ENCODE measurements around the gene LGALS3BP.

LGALS3BP gene

DNA sequence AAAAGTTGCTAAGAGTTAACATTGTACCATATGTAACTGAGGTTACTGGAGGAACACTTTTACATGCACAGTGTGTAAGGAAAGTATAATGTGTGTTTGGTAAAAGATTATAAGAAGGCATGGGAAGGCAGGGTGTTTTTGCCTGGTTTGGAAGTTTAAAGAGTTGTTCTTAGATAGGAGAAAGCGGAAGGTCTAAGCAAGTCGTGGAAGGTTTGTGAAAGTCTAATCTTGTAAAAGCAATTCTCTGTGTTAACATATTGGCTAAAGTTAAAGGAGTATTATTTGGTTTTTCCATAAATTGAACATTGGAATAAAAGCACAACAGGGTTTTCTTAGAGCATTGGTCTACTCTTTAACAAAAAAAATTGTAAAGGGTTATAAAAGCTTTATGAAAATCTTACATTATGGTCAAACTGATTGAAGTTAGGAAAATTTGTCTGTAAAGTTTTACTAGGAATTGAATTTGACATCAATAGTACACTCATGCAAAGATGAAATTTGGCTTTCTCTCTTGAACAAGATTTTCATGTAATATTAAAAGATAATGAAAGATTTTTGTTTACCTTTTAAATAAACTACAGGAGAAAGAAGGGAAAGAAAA, 34.5 kb upstream of the LGALS3BP start:
- DNase-seq, result no peak

DNA sequence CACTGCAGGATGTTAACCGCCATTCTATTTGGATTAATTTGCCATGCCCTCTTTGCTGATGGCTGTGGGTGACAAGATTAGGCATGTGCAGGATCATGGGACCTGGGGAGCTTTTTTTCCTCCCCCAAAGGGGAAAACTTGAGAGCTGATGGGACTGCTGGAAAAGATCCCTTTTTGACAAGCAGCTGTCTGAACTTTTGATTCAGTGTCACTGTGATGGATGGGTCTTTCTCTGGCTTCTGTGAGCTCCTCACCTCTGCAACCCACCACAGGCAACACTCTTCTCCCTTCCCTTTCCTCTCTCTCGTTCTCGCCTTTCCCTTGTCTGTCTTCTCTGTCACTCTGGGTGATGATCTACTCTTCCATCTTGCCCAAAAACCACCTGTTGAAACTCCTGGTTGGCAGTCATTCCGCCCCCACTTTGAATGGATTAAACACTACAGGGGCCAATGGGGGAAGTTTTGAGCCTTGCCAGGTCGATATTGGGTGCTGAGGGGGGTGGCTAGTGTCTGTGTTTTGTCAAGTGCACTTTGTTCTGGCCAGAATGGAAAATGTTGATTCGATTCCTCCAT, 32.9 kb upstream of the LGALS3BP start:
- no peak for DNase-seq

DNA sequence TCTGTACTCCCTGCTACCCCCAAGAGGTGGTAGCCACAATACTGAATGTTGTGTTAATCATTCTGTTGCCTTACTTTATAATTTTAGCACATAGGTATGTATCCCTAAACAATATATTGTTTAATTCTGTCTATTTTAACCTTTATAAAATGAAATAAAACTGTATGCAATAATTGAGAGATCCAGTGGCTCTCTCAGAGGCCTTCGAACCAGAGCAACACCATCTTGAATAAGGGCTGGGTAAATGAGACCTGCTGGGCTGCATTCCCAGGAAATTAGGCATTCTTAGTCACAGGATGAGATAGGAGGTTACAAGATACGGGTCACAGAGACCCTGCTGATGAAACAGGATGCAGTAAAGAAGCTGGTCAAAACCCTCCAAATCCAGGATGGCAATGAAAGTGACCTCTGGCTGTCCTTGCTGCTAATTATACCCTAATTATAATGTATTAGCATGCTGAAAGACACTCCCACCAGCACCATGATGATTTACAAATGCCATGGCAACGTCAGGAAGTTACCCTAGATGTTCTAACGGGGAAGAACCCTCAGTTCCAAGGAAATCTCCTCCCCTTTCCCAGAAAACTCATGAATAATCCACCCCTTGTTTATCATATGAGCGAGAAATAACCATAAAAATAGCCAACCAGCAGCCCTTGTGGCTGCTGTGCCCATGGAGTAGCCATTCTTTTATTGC, 31.9 kb upstream of the LGALS3BP start:
- no peak for DNase-seq

- DNase-seq, result no peak
Observed at GRCh38 chr17:79010304-79010646, 30.6 kb upstream of the LGALS3BP start.

DNA sequence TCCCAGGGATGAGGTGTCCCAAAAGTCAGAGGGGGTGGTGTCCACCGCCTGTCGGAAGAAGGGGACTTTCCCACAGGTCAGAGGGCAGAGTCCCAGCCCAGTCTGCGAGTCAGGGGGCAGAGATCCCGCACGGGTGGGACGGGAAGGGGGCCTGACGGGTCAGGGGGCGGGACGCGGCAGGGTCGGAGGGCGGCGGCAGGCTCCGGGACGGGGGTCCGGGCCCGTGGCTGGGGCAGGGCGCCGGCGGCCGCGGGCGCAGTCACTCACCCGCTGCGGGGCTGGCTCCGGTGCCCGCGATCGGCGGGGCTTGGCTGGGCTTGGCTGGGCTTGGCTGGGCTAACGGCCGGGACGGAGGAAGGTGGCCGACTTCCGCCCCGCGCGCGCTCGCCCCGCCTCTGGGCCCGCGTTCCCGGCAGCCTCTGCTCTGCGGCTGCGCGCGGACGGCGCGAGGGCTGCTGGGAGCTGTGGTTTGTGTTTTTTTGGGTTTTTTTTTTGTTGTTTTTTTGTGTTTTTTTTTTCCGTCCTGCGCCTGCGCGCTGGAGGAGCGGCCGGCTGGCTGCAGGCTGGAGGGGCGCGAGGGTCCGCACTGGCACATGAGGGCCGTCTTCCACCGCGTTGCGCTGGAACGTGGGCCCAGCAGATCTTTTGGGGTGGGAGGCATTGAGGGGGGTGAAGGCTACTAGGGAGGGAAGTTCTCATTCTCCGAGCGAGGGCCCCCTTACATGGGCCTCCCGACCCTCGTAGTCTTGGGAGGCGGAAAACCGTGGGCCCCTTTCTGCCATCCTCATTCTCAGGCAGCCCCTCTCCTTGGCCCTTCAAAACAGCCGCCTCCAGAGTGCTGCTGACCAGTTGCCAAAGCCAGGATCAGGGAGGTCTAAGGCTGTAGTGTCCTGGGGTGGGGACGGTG, 29.9 kb upstream of the LGALS3BP start, which contains the start of gene CANT1:
TSS of gene CANT1 (minus strand) at position 368 of the 907 bp plus-strand sequence. CDS start 12,142 bp downstream, outside the sequence.
- peak; percentile 90 for DNase-seq

DNA sequence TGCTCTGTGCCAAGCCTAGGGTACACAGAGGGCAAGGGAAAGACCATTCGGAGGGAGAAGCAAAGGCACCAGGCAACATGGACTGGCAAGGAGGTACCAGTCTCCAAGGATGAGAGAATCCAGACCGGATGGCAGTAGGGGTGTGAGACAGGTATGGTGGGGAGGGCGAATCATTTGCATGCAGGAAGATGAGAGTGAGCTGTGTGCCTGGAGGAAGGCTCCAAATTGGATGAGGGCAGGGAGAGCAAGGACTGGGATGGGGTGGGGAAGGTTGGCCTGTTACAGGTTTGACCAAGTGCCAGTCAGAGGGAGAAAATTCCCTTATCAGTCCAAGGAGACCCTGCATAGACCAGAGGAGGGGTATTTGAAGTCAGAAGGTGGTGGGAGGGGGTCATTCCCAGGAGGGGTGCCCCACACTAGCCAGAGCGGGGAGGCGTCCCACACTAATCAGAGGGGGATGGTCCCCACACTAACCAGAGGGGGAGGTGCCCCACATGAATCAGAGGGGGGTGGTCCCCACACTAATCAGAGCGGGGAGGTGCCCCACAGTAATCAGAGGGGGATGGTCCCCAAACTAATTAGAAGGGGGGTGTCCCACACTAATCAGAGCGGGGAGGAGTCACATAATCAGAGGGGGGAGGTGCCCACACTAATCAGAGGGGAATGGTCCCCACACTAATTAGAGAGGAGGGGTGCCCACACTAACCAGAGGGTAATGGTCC, 29.1 kb upstream of the LGALS3BP start:
- peak; percentile 37 for DNase-seq

DNA sequence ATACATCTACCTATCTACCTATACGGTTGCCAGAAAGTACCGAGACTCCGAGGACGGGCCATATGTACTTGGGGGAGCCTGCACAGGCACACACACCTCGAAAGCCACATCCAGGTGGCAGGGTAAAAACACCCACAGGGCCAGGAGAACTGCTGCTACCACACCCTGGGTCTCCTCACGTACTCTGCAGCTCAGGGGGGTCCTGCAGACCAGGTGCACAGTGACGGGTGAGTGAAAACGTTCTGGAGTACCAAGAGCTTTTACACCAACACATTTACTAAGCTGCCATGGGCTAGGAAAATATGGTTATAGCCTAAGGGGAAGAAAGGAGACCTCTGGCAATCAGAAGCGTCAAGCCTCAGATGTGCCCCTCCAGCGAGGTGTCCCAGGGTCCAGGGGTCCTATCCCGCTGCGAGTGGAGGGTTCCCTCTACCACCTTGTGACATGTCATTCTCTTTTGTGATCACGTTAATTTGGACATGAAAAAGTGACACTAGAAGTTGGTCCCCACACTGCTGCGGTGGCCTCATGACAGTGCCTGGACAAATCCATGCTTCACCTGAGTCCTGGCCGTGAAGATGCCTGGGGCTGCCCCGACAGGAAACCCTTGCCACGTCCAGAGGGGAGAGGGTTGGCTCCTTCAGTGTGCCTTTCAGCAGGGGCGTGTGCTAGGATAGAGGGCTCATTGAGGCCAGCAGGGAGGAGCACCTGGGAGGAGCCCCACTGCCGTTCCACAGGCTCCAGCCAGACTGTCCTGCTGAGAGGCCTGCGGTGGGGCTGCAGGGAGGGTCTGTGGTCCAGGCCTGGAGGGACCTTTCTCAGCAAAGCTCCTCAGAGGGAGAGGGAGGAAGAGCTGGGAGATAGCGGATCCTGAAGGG, 28.0 kb upstream of the LGALS3BP start:
- DNase-seq, result peak; percentile 44

DNA sequence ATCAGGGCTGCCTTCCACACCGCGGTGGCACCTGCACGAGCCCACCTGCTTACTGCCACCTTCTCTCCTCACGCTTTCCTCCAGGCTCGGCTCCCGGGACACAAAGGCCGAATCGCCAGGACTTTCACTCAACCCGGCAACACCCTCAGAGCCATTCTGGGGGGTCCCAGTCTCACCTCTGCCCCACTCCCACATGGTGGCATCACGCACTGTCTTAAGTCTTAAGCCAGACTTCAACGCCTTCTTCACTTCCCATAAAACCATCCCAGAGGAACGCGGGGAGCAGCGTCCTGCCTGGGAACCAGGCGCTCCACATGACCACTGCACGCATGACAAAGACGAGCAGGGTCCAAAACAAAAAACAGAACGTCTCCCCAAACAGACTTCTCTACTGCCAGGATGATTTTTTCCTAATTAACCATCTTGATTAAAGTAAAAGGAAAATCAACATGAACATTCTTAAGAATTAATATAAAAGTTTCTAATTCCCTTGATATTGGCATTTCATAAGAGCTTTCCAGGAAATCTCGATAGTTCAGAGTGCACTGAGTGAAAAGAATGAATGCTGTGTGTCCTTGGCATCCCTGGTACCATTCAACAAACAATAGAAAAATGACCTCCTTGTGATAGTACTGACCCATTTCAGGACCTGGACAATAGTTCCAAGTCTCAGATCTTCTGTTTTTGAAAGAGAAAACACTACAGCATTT, 27.2 kb upstream of the LGALS3BP start:
- no peak for DNase-seq

DNA sequence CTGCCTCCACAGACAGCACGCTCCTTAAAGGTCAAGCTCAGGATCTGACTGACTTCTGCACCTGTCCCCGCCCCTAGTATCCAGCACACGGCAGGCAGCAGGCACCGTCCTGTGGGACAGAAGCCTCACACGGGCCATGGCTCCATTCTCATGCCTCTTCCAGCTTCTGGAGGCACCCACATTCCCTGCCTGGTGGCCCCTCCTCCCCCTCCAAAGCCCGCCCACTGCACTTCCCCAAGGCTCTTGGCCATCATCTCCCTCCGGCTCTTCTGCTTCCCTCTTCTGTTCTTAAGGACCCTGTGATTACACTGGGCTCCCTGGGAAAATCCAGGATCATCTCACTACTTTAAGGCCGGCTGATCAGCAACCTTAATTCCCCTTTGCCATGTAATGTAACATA, 26.3 kb upstream of the LGALS3BP start:
- DNase-seq, result no peak

DNA sequence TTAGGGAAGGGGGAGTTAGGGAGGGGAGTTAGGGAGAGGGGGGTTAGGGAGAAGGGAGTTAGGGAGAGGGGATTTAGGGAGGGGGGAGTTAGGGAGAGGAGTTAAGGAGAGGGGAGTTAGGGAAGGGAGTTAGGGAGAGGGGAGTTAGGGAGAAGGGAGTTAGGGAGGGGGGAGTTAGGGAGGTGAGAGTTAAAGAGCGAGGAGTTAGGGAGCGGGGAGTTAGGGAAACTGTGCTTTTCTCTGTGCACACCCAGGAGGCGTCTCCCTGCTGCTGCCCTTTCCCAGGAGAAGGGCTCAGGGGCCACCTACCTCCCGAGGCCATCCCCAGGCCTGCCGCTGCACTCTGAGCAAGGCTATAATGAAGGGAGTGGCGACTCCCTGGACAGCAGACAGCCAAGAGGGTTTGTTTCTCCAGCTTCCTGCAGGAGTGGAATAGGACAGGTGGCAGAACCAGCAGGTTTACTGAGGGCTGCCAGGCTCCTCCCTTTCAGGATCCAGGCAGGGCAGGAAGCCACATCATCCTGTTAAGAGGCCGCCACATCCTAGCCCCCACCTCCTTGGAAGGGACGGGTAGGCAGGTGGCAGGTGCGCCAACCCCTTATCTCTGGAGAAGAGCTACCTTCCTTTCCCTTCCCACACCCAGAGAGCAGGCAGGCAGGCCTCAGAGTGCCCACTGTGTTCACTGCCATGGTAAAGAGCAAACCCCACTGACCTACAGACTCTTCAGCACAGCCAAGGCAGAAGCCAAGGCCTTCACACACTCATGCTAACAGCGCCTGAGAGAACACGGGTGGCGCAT, 25.5 kb upstream of the LGALS3BP start:
- DNase-seq, result no peak

GRCh38 chr17:79003661-79004411, 24.1 kb upstream of the LGALS3BP start:
- DNase-seq, result no peak

DNA sequence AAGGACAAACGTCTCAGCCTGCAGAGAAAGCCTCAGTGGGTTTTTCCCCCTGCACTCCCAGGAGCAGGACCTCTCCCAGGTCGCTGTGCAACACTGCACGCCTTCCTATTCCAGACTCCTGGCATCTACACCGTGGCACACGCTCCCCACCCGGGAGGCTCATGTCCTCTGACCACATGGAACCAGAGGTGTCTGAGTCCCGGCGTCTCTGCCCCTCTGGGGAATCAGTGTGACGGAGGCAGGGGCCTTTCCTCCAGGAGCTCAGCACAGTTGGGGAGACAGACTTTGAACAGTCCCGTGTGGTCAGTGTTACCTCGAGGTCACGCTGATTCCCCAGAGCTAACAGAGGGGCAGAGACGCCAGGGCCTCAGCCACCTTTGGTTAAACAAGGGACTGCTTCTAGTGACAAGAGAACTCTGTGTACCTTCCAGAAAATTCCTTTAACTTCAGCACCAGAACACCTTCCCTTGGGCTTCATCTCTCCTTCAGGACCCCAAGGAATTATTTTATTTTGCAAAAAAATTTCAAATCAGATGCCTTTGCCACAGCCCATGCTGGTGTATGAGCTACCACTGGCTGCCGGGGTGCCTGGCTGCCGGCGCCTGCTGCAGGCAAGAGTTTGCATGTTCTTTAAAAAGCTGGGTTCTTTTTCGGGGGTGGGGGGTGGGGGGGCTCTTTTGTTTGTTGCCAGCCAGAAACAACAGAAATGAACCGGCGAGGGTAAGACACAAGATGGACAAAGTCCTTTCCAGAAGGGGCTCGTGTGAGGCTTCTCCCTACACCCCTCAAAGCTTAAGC, 23.3 kb upstream of the LGALS3BP start:
- DNase-seq, result no peak

DNA sequence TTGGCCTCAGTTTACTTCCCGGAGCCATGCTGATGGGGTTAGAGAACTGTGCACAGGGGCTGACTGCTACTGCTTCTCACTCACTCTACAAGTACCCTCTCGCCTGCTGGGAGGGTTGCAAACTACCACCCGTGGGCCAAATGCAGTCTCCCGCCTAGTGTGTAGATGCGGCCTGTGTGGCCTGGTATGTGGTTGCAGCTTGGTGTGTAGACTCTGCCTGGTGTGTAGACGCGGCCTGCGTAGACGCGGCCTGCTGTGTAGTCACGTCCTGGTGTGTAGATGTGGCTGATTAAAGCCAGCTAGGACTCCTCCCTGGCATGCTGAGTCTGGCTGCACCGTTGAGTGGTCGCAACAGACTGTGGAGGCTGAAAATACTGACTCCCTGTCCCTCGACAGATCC, 22.6 kb upstream of the LGALS3BP start:
- DNase-seq, result no peak

DNA sequence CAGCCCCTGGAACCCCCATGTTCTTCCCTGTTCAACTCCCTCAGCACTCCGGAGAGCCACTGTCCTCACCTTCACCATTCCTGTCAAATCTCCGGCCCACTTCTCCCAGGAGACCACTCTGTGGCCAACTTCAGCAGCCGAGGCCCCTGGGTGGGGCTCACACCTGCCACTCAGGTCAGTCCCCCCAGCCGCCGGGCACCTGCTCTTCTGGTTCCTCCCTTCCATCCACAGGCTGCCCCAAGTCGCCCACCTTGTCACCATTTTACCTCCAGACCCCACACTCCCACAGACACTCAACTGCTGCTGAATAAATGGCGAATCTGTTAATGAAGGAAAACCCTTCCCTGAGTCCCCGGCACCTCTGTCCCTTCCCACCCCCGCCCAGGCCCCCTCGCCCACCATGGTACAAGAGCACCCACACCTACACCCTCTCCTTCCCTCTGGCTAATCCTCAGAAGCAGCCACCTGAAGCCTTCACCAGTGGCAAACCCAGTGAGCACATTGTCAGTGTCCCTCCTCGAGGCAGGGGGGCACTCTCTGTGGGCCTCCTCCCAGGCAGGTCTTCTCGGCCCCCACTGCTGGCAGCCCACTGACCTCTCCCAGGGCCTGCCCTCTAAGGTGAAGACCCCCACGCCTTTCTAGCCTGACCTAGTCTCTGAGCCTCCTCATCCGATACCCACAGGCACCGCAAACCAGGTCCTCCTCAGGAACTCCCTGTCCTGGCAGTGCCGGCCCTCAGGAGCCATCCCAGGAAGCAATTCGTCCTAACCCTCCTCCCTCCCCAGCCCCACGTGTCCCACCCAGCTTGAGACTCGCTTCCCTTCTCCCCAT, 21.7 kb upstream of the LGALS3BP start:
- no peak for DNase-seq

DNA sequence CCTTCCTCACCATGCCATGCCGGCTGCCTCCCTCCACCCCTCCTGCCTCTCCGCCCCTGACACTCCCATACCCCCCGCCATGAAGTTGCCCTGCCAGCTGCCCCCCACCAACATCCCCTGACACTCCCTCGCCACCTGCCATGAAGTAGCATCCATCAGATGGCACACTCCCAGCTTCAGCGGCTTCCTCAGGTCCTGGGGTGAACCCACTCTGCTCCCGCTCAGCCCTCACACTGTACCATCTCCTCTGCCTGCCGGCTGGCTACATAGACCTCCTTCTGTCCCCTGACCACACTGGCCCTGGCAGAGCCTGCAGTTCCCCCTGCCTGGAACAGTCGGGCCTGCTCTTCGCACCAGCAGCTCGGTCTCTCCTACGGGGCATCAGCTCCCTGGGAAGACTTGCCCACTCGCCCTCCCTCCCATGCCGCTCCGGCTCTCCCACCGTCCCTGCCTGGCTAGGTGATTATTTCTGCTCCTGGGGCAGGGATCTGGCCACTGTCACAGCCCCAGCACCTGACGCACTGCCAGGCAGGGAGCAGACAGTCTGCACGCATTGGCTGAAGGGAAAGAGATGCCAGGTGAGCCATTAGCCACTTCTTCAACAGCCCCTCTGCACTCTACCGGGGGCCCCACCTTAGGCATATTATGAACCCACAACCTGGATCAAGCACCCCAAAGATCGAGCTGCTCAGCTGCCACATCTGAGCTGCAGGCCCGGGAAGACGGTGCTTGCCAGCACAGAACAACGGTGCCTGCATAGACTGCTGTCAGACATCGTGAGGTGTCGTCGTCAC, 20.9 kb upstream of the LGALS3BP start:
- DNase-seq, result no peak

- no peak for DNase-seq
Observed at GRCh38 chr17:78999947-79000395, 20.2 kb upstream of the LGALS3BP start.
